NCI-H69 (cell line): ENCODE data around the gene FCRLA.

Experiments
- DNase-seq: peaks from one replicate; lab custom pipeline; 2025; lab: John Stamatoyannopoulos, UW

Gene FCRLA

DNA sequence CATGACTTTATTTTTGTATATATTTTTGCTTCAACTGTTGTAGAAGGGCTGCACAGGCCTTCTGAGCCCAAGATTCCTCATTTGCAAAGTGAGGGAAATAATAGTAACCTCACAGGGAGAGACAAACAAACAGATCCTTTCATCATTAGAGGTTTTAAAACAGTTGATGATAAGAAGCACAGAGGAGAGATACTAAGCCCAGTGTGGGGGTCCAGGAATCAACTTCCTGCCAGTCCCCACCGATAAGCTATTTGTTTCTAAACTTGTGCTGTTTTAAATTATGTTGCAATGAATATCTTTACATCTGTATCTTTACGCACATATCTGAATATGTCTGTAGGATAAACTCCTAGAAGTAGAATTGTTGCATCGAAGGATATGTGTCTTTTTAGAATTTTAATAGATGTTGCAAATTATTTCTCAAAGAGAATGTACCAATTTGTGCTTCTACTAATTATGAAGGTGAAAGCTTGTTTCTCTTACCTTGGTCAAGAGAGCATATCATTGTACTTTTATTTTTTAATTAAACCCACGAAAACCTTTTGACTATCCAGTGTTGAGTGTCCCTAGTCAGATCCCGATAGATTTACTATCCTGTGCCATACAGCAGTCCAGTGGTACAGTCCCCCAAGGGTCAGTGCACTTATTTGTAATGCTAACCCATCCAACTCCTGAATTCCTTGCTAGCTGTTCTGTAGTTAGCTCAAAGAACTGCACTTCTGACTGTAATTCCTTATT is 25.1 kb downstream of the FCRLA start:
- DNase-seq, result no peak

- no peak for DNase-seq
Observed at GRCh38 chr1:161733526-161733925, 26.5 kb downstream of the FCRLA start.

GRCh38 chr1:161735837-161736236 is 28.8 kb downstream of the FCRLA start:
- DNase-seq, result no peak

DNA sequence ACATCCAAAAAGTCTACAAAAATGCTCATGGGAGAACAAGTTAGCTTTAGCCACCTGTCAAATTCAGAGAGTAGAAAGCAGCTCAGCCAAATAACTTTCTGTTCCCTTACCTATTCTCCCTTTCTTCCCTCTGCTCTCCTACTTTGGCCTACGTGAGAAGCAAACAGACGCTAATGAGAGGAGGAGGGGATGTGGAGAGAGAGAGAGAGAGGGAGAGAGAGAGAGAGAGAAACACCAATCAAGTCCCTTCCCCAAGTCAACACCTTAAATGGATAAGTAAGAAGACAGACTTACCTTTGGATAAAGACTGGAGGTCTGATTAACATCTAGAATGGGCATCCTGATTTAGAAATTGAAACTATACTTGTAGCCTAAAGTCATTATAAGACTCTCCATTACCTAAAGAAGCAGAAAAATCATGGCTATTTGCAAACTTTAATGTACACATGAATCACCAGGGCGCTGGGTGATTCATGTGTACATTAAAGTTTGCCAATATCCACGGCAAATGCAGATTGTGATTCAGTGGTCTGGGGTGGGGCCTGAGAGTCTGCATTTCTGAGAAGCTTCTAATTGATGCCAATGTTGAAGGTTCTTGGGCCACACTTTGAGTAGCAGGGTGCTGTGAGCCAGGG is 29.4 kb downstream of the FCRLA start:
- no peak for DNase-seq

DNA sequence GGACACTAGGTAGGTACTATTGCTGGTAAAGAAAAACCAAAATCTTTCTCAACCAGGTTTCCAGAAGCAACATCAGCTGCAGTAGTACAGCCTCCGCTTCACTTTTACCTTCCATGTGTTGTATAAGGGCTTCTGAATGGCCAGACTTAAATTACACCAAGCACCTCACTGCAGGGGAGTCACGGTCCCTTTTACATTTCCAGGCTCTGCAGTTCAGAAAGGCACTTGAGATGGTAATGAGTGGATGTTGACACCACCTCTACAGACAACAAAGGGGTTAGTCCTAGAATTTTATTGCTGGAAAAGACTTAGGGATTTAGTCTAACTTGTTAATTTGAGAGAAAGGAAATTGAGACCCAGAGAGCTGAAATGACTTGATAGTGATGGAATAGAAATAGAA is 30.6 kb downstream of the FCRLA start:
- no peak for DNase-seq

GRCh38 chr1:161738627-161739287 is 31.7 kb downstream of the FCRLA start:
- DNase-seq, result peak; percentile 43

DNA sequence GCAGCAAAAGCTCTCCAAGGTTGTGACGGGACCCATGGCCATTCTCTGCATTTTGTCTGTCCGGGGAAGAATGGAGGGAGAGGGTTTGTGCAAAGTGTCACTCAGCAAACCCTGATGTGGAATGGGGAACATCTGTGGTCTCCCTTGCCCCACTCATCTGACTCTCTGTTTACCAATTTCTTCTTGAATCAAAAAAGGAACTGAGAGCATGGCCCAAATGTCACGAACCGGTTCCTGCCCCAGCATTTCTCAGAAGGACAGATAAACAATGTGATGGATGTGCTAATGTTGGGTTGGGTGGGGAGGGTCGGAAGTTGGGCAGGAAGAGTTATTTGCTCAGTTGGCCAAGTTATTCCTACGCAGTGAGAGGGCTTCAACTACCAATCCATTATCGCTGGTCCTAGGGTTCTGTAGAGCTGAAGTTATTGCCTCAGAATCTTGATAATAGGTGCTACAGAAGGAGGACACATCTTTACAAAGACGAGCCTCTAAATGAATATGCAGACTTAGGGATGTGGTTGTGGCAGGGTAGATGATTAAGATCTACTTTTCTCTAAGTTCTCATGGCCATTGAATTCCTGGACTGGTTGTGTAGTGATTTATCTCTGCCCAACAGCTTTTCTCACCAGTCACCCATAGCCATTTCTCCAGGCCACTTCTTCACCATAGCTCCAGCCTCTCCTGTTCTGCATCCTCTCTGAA is 33.0 kb downstream of the FCRLA start:
- no peak for DNase-seq

DNA sequence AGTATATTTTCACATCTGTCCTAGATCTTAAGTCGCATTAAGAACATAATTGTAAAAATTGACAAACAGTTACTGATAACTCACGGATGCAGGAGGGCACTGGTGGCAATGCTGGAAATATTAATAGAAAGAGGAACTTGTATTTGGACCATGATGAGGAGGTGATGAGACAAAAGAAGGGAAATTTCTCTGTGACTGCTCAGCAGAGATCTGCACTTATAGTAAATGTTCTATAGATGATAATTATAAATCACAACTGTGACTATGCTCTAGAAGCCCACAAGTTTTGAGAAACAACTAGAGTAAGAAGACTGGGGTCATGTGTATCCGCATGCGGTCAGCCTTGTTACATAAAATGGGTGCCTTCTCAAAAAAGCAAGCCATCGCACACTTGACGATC is 33.9 kb downstream of the FCRLA start:
- no peak for DNase-seq

GRCh38 chr1:161743231-161743630 is 36.2 kb downstream of the FCRLA start:
- no peak for DNase-seq

- DNase-seq, result no peak
Observed at GRCh38 chr1:161747801-161748200, 40.8 kb downstream of the FCRLA start.

DNA sequence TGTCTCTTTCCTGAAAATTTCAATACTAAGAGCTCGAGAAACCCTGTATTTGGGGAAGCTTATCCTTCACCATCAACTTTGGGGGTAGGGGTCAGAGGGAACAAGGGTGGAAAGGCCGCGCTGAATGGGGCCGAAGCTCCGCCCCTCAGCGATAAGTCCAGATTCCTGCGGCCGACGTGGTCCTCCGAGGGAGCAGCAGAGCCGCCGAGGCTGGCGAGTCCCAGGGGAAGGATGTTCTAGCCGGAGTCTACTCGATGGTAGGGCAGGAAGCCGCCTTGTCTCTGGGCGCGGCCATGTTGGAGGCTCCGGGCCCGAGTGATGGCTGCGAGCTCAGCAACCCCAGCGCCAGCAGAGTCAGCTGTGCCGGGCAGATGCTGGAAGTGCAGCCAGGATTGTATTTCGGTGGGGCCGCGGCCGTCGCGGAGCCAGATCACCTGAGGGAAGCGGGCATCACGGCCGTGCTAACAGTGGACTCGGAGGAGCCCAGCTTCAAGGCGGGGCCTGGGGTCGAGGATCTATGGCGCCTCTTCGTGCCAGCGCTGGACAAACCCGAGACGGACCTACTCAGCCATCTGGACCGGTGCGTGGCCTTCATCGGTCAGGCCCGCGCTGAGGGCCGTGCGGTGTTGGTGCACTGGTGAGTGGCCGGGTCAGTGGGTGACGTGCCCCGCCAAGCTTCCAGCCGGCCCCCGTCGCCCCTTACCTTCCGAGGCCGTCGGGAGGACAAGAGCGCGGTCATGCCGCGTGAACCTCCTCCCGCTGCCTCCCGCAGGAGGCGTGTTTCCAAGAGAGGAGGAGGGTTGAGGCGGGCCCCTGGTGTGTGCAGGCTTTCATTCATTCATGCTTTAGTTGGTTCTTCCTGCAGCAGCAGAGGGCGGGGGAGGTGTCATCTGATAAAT is 42.7 kb downstream of the FCRLA start, which contains the start of gene DUSP12:
DUSP12 (plus strand) TSS at position 278 of the 899 bp plus-strand sequence; CDS start at position 294, 16 bp downstream.
- DNase-seq, result peak; percentile 98

- DNase-seq, result peak; percentile 70
Observed at GRCh38 chr1:161763522-161764098, 56.6 kb downstream of the FCRLA start.
